Measurements from ENCODE around the gene PLEKHA5.

GRCh38 chr12:19138956-19139355, 9.4 kb downstream of the PLEKHA5 start:
- TF ChIP-seq CTCF (conservative IDR thresholded peaks at IDR 0.05; ENCODE audit: low read depth, low read length) (no peak), EZH2 (IDR thresholded peaks at IDR 0.05; ENCODE audit: borderline replicate concordance, low read depth, low read length, poor library complexity, severe bottlenecking) (no peak)

Measured in A673 (cell line).